ENCODE data around the gene THSD1.
A peak's percentile ranks its signal among the peaks of the same experiment; 100 is the strongest.
"Not testable (repeated sequence)": the region's sequence is repeated elsewhere in the genome, so short reads cannot be mapped to it uniquely, and the experiment has no call there.

THSD1 gene

GRCh38 chr13:52408071-52408658, 2.2 kb upstream of the THSD1 start:
- DNase-seq (ENCODE audit: low read depth) = not testable (repeated sequence)

- not testable (repeated sequence) for DNase-seq (ENCODE audit: low read depth)
Measured at GRCh38 chr13:52407436-52407835, 1.5 kb upstream of the THSD1 start.

GRCh38 chr13:52406629-52407028, 657 bp upstream of the THSD1 start:
- no peak for DNase-seq (ENCODE audit: low read depth)

GRCh38 chr13:52405369-52405766, 604 bp downstream of the THSD1 start:
- DNase-seq (ENCODE audit: low read depth) = no peak

GRCh38 chr13:52399708-52400107, 6.3 kb downstream of the THSD1 start:
- DNase-seq (ENCODE audit: low read depth) = peak; percentile 26

GRCh38 chr13:52399046-52399445, 6.9 kb downstream of the THSD1 start:
- DNase-seq (ENCODE audit: low read depth) = no peak

GRCh38 chr13:52395704-52396103, 10.3 kb downstream of the THSD1 start:
- no peak for DNase-seq (ENCODE audit: low read depth)

- DNase-seq (ENCODE audit: low read depth) = no peak
Measured at GRCh38 chr13:52394586-52394985, 11.4 kb downstream of the THSD1 start.

- DNase-seq (ENCODE audit: low read depth) = no peak
Measured at GRCh38 chr13:52393572-52394357, 12.2 kb downstream of the THSD1 start.

- no peak for DNase-seq (ENCODE audit: low read depth)
Measured at GRCh38 chr13:52387721-52388120, 18.3 kb downstream of the THSD1 start.

- no peak for DNase-seq (ENCODE audit: low read depth)
Measured at GRCh38 chr13:52385870-52386269, 20.1 kb downstream of the THSD1 start.

GRCh38 chr13:52383366-52383765, 22.6 kb downstream of the THSD1 start:
- no peak for DNase-seq (ENCODE audit: low read depth)

- no peak for DNase-seq (ENCODE audit: low read depth)
Measured at GRCh38 chr13:52378312-52378711, 27.7 kb downstream of the THSD1 start.

GRCh38 chr13:52377898-52378297, 28.1 kb downstream of the THSD1 start:
- DNase-seq (ENCODE audit: low read depth) = no peak

GRCh38 chr13:52374873-52375411, 31.0 kb downstream of the THSD1 start:
- DNase-seq (ENCODE audit: low read depth) = no peak

- DNase-seq (ENCODE audit: low read depth) = no peak
Measured at GRCh38 chr13:52374389-52374788, 31.6 kb downstream of the THSD1 start.

- not testable (repeated sequence) for DNase-seq (ENCODE audit: low read depth)
Measured at GRCh38 chr13:52373277-52373676, 32.7 kb downstream of the THSD1 start.

- DNase-seq (ENCODE audit: low read depth) = no peak
Measured at GRCh38 chr13:52371736-52372247, 34.2 kb downstream of the THSD1 start.

- no peak for DNase-seq (ENCODE audit: low read depth)
Measured at GRCh38 chr13:52366291-52366690, 39.7 kb downstream of the THSD1 start.

GRCh38 chr13:52362169-52362887, 43.6 kb downstream of the THSD1 start:
- DNase-seq (ENCODE audit: low read depth) = not testable (repeated sequence)

- DNase-seq (ENCODE audit: low read depth) = no peak
Measured at GRCh38 chr13:52361225-52361624, 44.7 kb downstream of the THSD1 start.

GRCh38 chr13:52359534-52359933, 46.4 kb downstream of the THSD1 start:
- no peak for DNase-seq (ENCODE audit: low read depth)

GRCh38 chr13:52356327-52356726, 49.6 kb downstream of the THSD1 start:
- no peak for DNase-seq (ENCODE audit: low read depth)
